Activated effector memory CD4-positive, alpha-beta T cell treated with Interleukin-2 at 50 U/mL for 16 hours (primary cell): ENCODE data around the gene P2RY2.
A peak's percentile ranks its signal among the peaks of the same experiment; 100 is the strongest.
"Not testable (repeated sequence)": the region's sequence is repeated elsewhere in the genome, so short reads cannot be mapped to it uniquely, and the experiment has no call there.

Source experiments
- DNase-seq: peaks from one replicate; pipeline ENCODE4 v3.0.0-alpha.2; 2020

Gene P2RY2

GRCh38 chr11:73229896-73230875, 12.1 kb downstream of the P2RY2 start:
- no peak for DNase-seq

DNA sequence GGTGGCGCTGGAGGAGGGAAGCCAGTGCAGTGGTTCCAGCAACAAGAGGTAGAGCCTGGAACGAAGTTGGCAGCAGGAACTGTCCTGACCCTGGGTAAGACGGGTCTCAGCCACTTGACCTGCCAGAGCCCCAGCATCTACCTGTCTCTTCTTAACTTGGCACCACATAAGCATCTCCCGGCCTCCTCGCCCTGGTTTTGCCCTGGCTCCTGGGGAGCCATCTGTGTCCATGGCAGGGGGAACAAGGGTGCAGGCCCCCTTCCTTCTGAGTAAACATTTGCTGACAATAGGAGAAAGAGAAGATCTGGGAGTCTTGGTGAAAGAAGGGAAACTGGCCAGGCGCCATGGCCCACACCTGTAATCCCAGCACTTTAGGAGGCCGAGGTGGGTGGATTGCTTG, 12.8 kb downstream of the P2RY2 start:
- no peak for DNase-seq

DNA sequence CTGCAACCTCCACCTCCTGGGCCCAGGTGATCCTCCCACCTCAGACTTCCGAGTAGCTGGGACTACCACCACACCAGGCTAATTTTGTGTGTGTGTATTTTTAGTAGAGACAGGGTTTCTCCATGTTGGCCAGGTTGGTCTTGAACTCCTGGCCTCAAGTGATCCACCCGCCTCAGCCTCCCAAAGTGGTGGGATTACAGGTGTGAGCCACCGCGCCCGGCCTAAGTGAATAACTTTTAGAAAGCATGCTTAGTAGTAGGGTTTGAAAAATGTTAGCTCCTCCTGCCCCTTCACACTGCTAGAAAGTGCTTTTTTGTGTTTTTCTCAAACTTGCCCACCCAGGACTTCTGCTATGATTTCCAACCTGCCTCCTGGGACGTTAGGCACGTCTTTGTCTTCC, 14.4 kb downstream of the P2RY2 start:
- DNase-seq = not testable (repeated sequence)

GRCh38 chr11:73233211-73233610, 15.1 kb downstream of the P2RY2 start:
- DNase-seq = no peak

GRCh38 chr11:73233692-73234470, 15.8 kb downstream of the P2RY2 start:
- DNase-seq = no peak

- no peak for DNase-seq
Observed at GRCh38 chr11:73234471-73235181, 16.5 kb downstream of the P2RY2 start.

- DNase-seq = no peak
Observed at GRCh38 chr11:73235236-73235786, 17.2 kb downstream of the P2RY2 start.

GRCh38 chr11:73236205-73236765, 18.2 kb downstream of the P2RY2 start:
- DNase-seq = no peak

DNA sequence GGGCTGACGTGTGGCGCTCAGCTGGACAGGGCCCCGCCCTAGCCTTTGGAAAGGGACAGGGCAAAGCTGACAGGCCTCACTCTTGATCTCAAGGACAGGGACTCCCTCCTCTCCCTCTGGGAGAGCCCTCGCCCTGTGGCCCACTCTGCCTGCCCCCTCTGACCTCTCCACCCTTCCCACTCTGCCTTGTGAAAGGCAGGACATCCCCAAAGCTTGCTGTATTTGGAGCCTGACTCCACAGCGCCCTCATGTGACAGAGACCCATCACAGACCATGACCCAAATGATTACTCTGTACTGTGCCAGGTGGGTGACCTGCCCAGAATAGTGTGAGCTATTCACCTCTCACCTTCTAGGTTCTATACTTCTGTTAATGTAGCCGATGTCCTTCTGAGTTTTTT, 18.8 kb downstream of the P2RY2 start:
- DNase-seq = no peak

GRCh38 chr11:73237471-73238290, 19.6 kb downstream of the P2RY2 start:
- no peak for DNase-seq

GRCh38 chr11:73239111-73239521, 21.0 kb downstream of the P2RY2 start:
- no peak for DNase-seq

DNA sequence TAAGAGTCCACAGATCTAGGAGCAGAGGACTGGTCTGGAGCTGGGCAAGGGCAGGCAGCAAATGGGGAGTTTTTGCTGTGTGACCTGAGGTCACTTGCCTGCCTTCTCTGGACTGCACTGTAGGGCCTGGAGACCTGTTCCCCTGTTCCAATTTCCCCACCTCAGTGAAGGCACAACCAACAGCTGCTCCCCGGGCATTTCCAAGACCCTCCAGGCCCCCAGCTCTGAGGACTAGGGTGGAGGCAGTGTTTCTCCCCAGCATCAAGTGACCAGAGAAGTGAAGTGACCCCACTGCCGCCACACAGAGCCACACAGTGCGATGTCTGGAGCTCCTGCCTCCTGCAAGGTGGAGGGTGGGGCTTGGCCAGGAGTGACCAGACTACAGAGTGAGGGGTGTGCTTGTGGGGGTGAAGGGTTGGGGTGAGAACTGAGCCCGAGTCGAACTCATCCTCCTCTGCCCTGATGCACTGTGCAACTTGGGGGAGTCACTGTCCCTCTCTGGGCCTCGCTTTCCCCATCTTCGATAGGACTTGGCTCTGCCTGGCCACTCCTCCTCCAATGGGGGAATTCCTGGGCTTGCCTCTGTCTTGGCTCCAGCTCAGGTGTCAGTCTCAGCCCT, 21.6 kb downstream of the P2RY2 start:
- DNase-seq = no peak

GRCh38 chr11:73240190-73240781, 22.2 kb downstream of the P2RY2 start:
- DNase-seq = no peak

GRCh38 chr11:73241300-73241699, 23.2 kb downstream of the P2RY2 start:
- DNase-seq = no peak

GRCh38 chr11:73242251-73243092, 24.4 kb downstream of the P2RY2 start:
- DNase-seq = peak; percentile 31

- no peak for DNase-seq
Observed at GRCh38 chr11:73243093-73243485, 25.0 kb downstream of the P2RY2 start.

GRCh38 chr11:73244589-73245240, 26.6 kb downstream of the P2RY2 start:
- no peak for DNase-seq

DNA sequence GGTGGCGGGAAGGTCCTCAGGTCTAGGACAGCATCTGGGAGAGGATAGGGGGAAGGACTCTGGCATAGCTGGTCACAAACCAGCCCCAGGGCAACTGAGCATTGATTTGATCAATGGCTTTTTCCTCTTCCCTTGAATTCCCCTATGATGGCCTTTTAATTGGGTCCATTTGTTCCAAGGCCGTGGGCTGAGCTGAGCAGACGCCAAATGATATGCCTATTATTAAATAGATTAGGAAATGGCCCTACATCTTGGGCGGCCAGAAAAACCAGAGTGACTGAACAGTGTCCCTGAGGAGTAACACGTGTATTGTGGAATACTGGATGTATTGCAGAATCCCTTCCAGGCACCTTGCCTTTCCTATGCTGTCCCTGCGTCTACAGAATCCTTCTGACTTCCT, 27.4 kb downstream of the P2RY2 start:
- DNase-seq = no peak

- DNase-seq = no peak
Observed at GRCh38 chr11:73246303-73246702, 28.2 kb downstream of the P2RY2 start.
